ENCODE data around the gene CD300H. TPM values are rescaled to one million over a fixed set of nuclear protein-coding genes. Genes with fewer than 3 reads are reported as not detected.
A peak's percentile ranks its signal among the peaks of the same experiment; 100 is the strongest.

CD300H gene
- total RNA-seq, 6 donors from 2014 or later, result 0.37 to 2.7 TPM; not detected in 4

DNA sequence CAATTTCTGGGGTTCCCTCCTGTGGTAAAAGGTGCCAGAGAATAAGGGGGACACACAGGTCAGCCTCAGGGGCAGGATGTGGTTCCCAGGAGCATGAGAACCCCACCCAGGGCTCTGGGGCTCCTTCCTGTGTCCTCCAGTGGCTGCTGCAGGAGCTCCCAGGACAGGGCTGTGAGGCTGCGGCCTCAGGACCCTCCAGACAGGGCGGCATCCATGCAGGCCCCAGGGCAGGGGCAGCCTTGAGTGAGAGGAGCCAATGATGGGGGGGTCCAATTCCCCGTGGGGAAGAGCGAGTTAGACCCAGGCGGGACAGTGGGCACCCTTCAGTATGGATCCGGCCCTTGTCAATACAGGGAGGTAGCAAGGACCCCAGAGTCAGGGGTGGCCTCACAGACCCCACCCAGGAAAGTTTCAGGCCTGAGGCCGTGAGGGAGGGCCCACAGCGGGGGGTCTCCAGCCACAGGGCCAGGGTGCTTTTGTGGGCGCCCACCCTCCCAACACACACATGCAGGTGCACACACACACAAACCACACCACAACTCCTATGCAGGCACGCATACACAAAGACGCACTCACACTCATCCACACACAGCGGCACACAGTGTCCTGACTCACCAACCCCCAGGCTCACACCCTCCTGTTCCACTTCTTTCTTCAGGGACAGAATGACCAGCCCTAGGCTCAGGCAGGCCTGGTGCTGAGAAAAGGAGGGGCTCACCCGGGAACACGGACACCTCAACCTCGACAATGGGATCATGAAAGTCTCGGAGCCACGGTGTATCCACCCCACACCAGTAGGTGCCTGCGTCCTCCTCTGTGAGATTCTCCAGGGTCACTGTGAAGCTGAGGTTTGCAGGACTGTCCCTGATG is 23.2 kb downstream of the CD300H start:
- Histone ChIP-seq H3K4me1 (no peaks in the 10 kb centered on the region), H3K27me3 (no peaks in the 10 kb centered on the region), H3K27ac (no peak overlapping the region), H3K9me3 (no peaks in the 10 kb centered on the region), H3K36me3 (no peaks in the 10 kb centered on the region), H3K4me3 (peak overlapping the region in 1 of 4 donors; percentile 39)
- no peak for TF ChIP-seq EP300 (IDR thresholded peaks at IDR 0.05)
- no peak for TF ChIP-seq POLR2A (IDR thresholded peaks at IDR 0.05)
- no peak for DNase-seq
- 86 to 100% methylated on average over 8 to 18 of the region's 18 CpGs for WGBS, 2 donors
- no peak for ATAC-seq (ENCODE audit: low FRiP score in 2 of 2)

DNA sequence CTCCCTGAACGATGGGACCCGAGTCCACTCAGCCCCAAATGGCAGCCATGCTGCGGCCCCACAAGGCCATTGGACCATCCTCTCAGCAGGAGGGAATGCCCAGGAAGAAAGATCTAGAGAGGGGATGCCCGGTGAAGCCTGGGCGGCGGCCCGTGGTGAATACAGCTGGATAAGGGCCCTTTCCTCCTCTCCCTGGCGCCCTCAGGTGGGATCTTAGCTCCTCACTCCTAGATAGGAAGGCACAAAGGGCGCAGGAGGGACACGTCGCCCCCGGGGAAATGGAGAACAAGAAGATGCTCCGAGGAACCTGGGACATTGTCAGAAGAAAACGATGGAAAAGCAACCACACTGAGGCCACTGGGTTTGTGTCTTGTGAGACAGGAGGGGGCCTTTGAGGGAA is 23.9 kb downstream of the CD300H start:
- no peaks in the 10 kb centered on the region for H3K4me1 ChIP-seq
- no peak overlapping the region for H3K27ac ChIP-seq
- ATAC-seq (ENCODE audit: low FRiP score in 2 of 2), result no peak
- H3K9me3 ChIP-seq, result no peaks in the 10 kb centered on the region
- WGBS, 2 donors, result 73 to 78% methylated on average over 13 to 14 of the region's 14 CpGs
- H3K4me3 ChIP-seq, result no peak overlapping the region
- no peaks in the 10 kb centered on the region for H3K36me3 ChIP-seq
- no peak for DNase-seq
- no peaks in the 10 kb centered on the region for H3K27me3 ChIP-seq
- TF ChIP-seq, protein P1, sequence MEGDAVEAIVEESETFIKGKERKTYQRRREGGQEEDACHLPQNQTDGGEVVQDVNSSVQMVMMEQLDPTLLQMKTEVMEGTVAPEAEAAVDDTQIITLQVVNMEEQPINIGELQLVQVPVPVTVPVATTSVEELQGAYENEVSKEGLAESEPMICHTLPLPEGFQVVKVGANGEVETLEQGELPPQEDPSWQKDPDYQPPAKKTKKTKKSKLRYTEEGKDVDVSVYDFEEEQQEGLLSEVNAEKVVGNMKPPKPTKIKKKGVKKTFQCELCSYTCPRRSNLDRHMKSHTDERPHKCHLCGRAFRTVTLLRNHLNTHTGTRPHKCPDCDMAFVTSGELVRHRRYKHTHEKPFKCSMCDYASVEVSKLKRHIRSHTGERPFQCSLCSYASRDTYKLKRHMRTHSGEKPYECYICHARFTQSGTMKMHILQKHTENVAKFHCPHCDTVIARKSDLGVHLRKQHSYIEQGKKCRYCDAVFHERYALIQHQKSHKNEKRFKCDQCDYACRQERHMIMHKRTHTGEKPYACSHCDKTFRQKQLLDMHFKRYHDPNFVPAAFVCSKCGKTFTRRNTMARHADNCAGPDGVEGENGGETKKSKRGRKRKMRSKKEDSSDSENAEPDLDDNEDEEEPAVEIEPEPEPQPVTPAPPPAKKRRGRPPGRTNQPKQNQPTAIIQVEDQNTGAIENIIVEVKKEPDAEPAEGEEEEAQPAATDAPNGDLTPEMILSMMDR (IDR thresholded peaks at IDR 0.05), result no peak
- no peak for TF ChIP-seq POLR2A (IDR thresholded peaks at IDR 0.05)
- TF ChIP-seq EP300 (IDR thresholded peaks at IDR 0.05), result no peak
- TF ChIP-seq POLR2AphosphoS5 (IDR thresholded peaks at IDR 0.05), result no peak

DNA sequence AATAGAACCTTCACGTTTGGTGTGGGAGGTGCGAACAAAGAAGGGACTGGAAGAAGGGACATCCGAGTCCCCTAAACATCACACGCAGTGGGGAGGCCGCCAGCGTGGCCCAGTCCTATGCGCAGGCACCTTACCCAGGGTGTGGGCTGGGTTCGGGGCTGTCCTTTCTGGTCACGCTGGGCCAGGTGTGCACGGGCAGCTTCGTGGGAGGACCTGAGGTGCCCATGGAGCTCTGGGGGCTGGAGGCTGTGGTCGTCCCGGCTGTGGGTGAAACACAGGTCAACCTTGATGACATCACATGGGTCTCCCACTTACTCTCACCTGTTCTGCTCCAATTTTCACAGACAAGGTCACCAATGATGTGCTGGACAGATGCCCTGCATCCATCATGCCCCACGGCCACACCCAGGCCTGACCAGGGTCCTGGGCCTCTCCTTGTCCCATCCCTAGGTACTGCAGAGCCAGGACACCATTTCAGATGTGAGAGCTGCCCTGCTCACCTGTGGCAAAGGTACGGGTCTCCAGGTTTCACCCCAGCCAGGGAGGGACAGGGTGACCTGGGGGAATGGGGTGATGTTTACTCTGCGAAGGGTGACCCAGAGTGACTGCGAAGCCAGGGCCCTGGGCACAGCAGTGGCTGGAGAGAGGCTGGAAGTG is 24.5 kb downstream of the CD300H start:
- WGBS, 2 donors, result 92% methylated on average over 14 to 16 of the region's 17 CpGs
- peak in 1 of 2 donors; percentile 62 for DNase-seq
- H3K9me3 ChIP-seq, result no peaks in the 10 kb centered on the region

DNA sequence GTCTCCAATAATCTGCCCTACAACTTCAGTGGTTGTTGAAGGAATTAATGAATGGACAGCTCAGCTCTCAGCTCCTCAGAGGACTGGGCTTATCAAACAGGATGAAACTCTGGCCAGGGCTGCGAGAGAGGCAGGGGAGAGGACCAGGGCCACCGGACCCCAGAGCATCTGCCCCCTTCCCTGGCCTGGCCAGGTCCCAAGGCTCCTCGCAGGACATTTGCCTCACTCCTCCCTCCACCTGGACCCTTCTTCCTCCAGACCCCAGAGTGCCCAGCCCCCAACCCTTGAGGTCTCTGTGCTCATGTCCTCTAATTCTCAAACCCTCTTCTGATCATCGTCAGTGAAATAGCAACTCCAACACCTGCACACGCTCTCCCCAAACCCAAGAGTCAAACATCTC is 25.1 kb downstream of the CD300H start:
- Histone ChIP-seq H3K27ac (no peak overlapping the region), H3K27me3 (no peaks in the 10 kb centered on the region), H3K4me1 (no peaks in the 10 kb centered on the region), H3K36me3 (no peaks in the 10 kb centered on the region), H3K4me3 (no peak overlapping the region), H3K9me3 (no peaks in the 10 kb centered on the region)
- TF ChIP-seq, protein P1 (IDR thresholded peaks at IDR 0.05), result no peak
- TF ChIP-seq EP300 (IDR thresholded peaks at IDR 0.05), result no peak
- no peak for TF ChIP-seq POLR2A (IDR thresholded peaks at IDR 0.05)
- TF ChIP-seq POLR2AphosphoS5 (IDR thresholded peaks at IDR 0.05), result no peak
- 76 to 88% methylated on average over 5 of the region's 5 CpGs for WGBS, 2 donors
- DNase-seq, result no peak
- ATAC-seq (ENCODE audit: low FRiP score in 2 of 2), result no peak

More for the DNA sequence above, 24.5 kb downstream of the CD300H start:
- H3K4me1 ChIP-seq, result no peaks in the 10 kb centered on the region
- H3K27ac ChIP-seq, result no peak overlapping the region
- TF ChIP-seq EP300 (IDR thresholded peaks at IDR 0.05) (no peak), POLR2A (IDR thresholded peaks at IDR 0.05) (no peak), POLR2AphosphoS5 (IDR thresholded peaks at IDR 0.05) (no peak)
- TF ChIP-seq, protein P1 (IDR thresholded peaks at IDR 0.05), result no peak
- ATAC-seq (ENCODE audit: low FRiP score in 2 of 2), result no peak
- H3K27me3 ChIP-seq, result no peaks in the 10 kb centered on the region
- no peaks in the 10 kb centered on the region for H3K36me3 ChIP-seq
- no peak overlapping the region for H3K4me3 ChIP-seq
